ENCODE data around the gene CDH13.

Gene CDH13

DNA sequence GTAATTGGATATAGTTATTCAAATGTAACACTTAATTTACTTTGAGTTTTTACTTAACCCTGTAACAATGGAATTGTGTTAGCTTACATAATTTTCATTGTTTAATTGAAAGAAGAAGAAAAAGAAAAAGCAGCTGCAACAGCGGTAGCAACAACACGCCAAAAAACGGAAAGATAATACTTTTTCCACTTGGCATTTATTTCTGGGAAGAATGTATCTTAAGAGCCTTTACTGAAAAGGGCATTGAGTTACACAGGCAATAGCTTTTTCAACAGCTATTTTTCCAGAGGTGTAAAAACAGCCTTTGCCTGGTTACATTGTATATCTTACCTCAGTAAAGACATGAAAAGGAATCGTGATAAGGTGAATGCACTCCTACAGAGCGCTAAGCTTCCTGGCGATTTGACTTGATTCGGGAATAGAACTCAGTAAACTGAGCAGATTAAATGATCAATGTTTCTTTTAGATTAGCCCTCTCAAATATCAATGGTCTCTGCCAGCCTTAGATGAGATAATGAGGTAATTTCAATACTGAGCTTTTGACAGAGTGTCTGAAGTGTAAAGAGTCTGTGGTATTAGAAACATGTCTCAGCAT, 311.3 kb downstream of the CDH13 start:
- in situ Hi-C loops (cut with HindIII; ENCODE audit: low sequenced_read_pairs), result no loop called here
- TF ChIP-seq, protein P1, sequence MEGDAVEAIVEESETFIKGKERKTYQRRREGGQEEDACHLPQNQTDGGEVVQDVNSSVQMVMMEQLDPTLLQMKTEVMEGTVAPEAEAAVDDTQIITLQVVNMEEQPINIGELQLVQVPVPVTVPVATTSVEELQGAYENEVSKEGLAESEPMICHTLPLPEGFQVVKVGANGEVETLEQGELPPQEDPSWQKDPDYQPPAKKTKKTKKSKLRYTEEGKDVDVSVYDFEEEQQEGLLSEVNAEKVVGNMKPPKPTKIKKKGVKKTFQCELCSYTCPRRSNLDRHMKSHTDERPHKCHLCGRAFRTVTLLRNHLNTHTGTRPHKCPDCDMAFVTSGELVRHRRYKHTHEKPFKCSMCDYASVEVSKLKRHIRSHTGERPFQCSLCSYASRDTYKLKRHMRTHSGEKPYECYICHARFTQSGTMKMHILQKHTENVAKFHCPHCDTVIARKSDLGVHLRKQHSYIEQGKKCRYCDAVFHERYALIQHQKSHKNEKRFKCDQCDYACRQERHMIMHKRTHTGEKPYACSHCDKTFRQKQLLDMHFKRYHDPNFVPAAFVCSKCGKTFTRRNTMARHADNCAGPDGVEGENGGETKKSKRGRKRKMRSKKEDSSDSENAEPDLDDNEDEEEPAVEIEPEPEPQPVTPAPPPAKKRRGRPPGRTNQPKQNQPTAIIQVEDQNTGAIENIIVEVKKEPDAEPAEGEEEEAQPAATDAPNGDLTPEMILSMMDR (IDR thresholded peaks at IDR 0.05; ENCODE audit: low read depth, low read length), result no peak
- no peak overlapping the region for H3K4me3 ChIP-seq (ENCODE audit: low read depth, low read length)
- DNase-seq (ENCODE audit: low read depth, low spot score), result no peak

DNA sequence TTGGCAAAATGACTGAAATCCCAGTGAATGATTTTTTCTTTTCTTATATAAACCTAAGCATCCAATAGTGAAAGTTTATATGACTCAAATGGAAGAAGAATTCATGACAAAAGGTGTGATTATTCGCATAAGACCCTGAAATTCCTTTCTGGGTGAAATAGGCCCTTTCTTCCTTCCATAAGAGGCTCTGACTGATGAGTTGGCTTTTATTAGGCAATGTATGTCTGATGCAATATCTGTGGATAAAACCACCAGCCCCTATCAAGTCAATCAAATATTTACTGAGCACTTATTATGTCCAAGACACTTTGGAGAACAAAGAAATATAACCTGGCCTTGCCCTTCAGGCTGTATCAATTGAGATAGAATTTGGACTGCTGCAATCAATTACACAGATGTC, 316.6 kb downstream of the CDH13 start:
- no peak overlapping the region for H3K4me3 ChIP-seq (ENCODE audit: low read depth, low read length)
- in situ Hi-C loops (cut with HindIII; ENCODE audit: low sequenced_read_pairs), result no loop called here
- DNase-seq (ENCODE audit: low read depth, low spot score), result no peak
- TF ChIP-seq, protein P1 (IDR thresholded peaks at IDR 0.05; ENCODE audit: low read depth, low read length), result no peak

DNA sequence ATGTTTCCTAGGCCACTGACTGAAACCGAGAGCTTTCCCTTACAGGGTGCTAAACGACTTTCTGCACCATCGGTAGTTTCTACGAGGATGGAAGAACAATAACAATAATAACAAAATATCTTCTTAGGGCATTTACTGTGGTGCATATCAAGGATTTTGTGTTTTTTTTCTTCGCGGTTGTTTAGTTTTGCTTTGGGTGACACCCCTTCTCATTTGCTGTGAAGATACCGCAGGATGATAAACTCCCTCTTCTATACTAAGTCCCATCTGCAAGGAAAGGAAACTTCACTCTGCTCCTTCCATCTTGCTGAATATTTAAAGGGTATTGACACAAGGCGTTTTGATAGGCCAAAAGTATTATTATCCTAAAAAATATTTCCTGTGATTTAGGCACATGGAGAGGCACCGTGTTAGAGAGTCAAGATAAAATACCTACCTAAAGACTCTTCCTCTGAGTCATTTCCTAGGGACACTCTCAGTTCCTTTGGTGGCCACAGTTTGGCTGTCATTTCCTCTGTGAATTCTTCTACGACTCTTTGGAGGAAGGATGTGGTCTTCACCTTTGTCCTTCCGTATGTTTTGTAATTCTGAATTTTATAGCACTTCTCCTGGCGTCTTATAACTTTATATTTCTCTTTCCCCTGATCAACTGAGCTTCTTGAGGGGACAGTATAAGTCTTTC, 318.8 kb downstream of the CDH13 start:
- no peak overlapping the region for H3K4me3 ChIP-seq (ENCODE audit: low read depth, low read length)
- DNase-seq (ENCODE audit: low read depth, low spot score), result no peak
- TF ChIP-seq, protein P1 (IDR thresholded peaks at IDR 0.05; ENCODE audit: low read depth, low read length), result no peak
- in situ Hi-C loops (cut with HindIII; ENCODE audit: low sequenced_read_pairs), result no loop called here

DNA sequence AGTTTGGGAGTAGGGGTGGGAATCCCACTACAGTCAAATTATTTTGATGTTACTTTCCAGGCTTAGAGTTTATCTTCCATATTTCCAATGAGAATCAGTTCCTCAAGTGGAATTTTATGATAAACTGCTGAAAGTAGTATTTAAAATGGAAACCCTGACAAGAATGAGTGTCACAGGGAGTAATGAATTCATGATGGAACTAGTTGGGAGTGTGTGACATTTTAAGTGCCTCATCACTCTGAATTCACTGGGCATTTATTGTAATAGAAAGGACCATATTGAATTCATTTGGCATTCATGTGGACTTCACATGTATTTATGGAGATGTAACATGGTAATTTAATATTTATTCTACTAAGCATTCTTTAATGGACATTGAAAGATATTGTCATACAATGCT, 320.9 kb downstream of the CDH13 start:
- DNase-seq (ENCODE audit: low read depth, low spot score), result no peak
- TF ChIP-seq, protein P1 (IDR thresholded peaks at IDR 0.05; ENCODE audit: low read depth, low read length), result no peak
- no peak overlapping the region for H3K4me3 ChIP-seq (ENCODE audit: low read depth, low read length)
- in situ Hi-C loops (cut with HindIII; ENCODE audit: low sequenced_read_pairs), result no loop called here

DNA sequence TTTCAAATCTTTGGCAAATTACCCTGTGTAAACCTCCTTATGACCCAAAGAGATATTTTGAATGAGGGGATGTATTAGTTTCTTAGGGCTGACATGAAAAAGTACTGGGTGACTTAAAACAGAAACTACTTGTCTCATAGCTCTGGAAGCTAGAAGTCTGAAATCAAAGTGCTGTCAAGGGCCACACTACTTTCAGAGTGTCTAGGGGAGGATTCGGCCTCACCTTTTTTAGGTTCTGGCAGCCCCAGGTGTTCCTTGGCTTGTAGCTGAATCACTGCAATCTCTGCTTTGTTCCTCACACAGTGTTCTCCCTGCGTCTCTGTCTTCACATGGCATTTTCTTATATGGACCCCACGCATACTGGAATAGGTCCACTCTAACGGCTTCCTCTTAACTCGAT, 322.2 kb downstream of the CDH13 start:
- TF ChIP-seq, protein P1 (IDR thresholded peaks at IDR 0.05; ENCODE audit: low read depth, low read length), result no peak
- no peak overlapping the region for H3K4me3 ChIP-seq (ENCODE audit: low read depth, low read length)
- in situ Hi-C loops (cut with HindIII; ENCODE audit: low sequenced_read_pairs), result no loop called here
- no peak for DNase-seq (ENCODE audit: low read depth, low spot score)

DNA sequence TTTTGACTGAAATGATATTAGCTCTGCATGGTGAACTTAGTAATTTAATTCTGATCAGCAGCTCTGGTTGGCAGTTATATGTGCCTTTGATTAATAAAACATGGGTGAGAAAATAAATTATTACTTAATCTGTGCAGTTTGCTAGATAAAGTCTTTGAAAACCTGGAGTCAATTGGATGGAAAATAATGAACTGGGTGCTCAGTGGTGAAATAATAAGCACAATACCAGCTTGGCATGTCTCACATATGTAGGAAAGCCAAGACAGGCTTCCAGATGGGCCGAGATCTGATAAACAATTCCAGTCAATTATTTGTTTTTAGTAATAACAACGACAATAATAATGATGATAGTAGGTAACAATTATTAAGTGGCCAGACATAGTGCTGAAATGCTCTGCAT, 326.7 kb downstream of the CDH13 start:
- no peak overlapping the region for H3K4me3 ChIP-seq (ENCODE audit: low read depth, low read length)
- DNase-seq (ENCODE audit: low read depth, low spot score), result no peak
- TF ChIP-seq, protein P1 (IDR thresholded peaks at IDR 0.05; ENCODE audit: low read depth, low read length), result no peak
- in situ Hi-C loops (cut with HindIII; ENCODE audit: low sequenced_read_pairs), result no loop called here

Measured in astrocyte of the spinal cord (primary cell).